NCI-H524 (cell line): ENCODE measurements around the gene NENF.
"Not testable (repeated sequence)": the region's sequence is repeated elsewhere in the genome, so short reads cannot be mapped to it uniquely, and the experiment has no call there.

Experiments used
- DNase-seq, 2 experiments: peaks; one replicate each; lab custom pipeline; 2025; lab: John Stamatoyannopoulos, UW

The NENF gene

DNA sequence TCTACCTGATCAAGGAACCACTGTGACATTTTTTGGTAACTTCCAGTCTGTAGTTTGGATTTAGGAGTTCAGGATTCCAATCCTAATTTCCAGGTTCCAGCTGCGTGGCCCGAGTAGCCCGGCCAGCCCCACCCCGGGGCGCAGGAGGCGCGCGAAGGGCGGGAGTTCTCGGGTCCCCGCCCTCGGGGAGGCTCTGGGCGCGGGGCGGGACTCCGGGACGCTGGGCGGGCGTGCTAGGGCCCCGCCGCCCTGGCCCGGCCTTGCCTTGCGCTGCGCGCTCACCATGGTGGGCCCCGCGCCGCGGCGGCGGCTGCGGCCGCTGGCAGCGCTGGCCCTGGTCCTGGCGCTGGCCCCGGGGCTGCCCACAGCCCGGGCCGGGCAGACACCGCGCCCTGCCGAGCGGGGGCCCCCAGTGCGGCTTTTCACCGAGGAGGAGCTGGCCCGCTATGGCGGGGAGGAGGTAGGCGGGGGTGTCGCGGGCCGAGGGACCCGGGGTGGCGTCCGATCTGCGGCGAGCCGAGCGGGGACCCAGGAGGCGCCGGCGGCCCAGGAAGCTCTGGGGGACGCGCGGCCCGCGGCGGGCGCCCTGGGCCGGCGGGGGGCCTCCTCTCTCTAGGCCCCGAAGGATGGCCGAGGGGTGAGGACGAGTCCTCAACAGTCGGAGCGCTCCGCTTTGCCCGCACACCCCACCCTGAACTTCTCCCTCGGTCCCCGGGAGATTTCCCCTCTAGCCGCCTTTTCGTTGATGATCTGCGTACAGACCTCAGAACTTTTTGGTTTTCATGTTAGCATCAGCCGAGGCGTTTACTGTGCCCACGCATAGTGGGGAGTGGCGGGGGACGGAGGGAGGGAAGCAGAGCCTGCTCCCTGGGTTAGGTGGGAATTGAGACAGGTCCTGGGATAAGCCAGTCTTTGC is at the start of gene NENF:
Gene NENF (plus strand): TSS at position 260 of the 916 bp plus-strand sequence. CDS start 24 bp downstream, at position 284.
- DNase-seq = peak; percentile 14 to 73

DNA sequence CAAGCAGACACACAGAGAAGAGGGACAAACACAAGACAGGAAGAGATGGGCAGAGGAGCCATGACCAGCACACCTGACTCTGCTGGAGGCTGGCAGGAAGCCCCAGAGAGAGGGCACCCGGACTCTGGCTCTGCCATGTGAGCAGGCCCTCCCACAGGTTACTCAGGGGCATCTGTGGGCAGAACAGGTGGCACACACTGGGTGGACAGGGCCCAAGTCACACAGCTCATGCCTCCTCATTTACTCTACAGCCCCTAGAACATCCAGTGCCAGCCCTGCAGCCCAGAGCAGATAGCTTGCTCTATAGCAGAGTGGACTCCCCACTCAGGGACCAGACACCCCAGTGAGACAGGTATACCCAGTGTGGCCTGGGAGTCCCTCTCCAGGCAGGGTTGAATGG is 46.7 kb upstream of the NENF start:
- no peak for DNase-seq

DNA sequence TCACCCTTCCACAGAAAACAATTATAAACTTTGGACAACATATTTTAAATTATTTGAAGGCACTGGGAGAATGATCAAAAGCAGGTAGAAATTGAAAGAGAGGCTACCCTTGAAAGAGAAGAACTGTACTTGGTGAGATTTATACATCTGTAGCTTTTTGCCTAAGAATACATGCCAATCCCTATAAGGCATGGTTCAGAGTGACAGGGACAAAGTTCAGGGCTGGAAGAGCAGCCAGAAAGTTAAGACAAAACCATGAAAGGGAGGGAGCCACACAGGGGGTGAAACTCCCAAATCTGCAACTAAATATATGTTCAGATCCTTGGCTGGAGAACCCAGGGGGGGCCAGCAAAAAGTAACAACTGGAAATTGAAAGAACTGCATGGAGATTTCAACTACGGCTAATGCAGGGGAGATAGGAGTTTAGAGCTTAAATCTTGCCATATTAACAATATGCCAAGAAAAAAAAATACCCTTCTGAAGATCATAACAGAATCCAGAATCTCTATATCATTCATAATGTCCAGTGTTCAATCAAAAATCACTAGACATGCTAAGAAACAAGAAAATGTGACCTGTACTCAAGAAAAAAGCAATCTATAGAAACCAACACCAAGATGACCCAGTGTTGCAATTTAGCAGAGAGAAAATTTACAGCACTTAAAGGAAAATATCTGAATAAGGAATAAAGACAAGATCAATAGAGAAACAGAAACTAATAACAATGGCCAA is 43.6 kb upstream of the NENF start:
- DNase-seq = no peak

- not testable (repeated sequence) for DNase-seq
These were observed 36.9 kb upstream of the NENF start for GRCh38 chr1:212395678-212396437.

DNA sequence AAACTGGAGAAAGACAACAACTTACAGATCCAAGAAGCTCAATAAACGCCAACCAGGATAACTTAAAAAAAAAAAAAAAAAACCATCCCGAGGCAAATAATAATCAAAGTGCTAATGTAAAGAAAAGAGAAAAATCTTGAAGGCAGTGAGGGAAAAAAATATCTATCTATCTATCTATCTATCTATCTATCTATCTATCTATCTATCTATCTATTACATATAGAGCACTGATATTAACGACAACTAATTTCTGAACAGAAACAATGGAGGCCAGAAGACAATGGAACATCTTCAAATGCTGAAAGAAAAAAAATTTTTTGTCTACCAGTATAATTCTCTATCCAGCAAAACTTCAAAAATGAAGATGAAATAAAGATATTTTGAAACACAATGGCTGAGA is 36.1 kb upstream of the NENF start:
- DNase-seq = no peak

GRCh38 chr1:212397171-212397570 is 35.5 kb upstream of the NENF start:
- no peak for DNase-seq

DNA sequence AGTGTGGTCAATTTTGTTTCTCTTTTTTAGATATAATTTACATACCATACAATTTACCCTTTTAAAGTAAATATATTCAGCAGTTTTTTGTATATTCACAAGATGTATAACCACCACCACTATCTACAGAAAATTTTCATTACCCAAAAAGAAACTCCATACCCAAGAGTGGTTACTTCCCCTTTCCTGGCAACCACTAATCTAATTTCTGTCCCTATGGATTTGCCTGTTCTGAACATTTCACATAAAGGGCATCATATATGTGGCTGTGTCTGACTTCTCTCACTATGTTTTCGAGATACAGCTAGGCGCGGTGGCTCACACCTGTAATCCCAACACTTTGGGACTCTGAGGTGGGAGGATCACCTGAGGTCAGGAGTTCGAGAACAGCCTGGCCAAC is 31.7 kb upstream of the NENF start:
- DNase-seq = no peak

- no peak for DNase-seq
These were observed 30.7 kb upstream of the NENF start for GRCh38 chr1:212401838-212402582.

DNA sequence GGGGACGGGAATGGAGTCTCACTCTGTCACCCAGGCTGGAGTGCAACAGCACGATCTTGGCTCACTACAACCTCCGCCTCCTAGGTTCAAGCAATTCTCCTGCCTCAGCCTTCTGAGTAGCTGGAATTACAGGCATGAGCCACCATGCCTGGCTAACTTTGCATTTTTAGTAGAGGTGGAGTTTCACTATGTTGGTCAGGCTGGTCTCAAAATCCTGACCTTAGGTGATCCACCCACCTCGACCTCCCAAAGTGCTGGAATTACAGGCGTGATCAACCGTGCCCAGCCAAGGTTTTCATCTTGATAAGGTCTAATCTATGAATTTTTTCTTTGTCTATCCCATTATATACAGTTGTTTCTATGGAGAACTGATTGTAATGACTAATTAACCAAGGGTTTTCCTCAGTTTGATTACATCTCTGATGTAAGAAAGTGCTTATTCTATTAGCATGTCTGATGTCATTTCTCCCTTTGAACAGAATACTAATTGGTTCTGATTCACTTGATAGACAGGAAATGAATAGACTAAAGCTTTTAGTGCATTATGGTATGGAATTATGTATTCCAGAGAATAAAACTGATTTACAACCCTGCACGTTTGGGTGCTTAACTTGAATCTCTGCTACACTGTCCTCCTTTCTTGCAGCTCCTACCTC is 29.9 kb upstream of the NENF start:
- DNase-seq = no peak

- no peak for DNase-seq
These were observed 22.4 kb upstream of the NENF start for GRCh38 chr1:212410231-212410820.

DNA sequence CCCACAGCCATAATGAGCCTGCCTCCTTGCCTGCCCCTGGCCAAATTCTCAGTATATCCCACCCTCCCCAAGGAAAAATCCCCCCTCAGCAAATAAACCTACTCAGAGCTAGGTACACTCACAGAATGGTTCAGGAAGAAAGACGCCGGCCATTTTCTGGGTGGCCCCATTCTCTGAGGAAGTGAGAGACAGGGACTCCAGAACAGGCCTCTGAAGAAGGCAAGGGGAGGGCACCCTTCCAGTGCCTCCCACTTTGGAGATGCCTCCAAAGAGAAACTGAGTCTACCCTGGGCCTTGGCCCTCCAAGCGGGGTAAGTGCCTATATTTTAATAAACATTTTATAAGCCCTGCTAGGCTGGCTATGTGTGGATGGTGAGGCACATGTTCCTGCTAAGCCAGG is 20.3 kb upstream of the NENF start:
- DNase-seq = no peak

DNA sequence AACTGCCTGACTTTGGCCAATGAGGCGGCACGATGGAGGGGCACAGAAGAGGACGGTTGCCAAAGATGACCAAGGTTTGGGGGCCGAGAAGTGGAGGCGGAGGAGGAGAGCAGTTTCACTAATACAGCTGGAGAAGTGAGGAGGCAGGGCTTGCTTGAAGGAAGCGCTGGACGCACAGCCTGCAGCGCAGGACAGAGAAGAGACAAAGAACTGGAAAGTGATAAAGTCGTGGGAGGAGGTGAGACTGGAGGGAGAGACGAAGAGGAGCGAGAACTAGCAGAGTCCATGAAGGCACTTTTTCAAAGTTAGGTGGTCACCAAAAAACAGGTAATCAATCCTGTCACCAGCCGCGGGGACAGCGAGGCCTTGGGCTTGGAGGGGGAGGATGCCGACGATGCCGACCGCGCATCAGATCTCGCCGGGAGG is 18.8 kb upstream of the NENF start:
- DNase-seq = no peak

DNA sequence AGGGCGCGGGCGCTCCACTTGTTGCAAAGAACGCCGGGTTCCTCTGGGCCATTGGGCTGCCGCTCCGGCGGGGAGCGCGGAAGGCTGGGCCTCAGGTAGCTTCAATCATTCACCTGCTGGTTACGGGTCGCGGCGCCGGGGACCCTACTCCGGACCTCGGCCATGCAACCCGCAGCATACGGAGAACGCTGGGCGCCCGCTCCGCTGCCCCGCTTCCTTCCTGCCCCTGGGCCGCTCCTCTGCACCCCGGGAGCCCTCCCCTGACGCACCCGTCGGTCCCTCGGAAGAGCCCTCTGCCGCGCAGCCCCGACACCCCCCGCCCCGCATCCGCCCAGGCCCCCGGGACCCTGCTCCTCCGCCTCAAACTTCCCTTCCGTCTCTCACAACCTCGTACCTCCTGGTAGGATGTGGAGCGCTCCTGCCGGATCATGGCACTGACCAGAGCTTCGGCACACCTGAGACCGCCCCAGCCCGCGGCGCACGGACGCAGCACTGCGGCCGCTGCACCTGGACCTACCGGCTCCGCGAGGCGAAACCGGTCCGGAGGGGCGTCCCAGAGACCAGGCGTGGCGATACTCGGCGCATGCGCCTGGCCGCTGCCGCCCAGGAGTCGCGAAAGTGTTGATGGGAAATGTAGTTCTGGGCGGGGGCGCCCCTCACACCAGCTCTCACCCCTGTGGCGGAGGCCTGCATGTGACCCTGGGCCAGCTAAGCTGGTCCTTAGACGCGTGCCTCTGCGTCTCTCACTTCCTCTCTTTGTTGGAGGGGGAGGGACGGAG is 18.2 kb upstream of the NENF start, which contains the start of gene PACC1:
Gene PACC1 (minus strand): TSS at position 559 of the 779 bp plus-strand sequence. CDS start 129 bp downstream, at position 430.
- DNase-seq = peak; percentile 78 to 90

DNA sequence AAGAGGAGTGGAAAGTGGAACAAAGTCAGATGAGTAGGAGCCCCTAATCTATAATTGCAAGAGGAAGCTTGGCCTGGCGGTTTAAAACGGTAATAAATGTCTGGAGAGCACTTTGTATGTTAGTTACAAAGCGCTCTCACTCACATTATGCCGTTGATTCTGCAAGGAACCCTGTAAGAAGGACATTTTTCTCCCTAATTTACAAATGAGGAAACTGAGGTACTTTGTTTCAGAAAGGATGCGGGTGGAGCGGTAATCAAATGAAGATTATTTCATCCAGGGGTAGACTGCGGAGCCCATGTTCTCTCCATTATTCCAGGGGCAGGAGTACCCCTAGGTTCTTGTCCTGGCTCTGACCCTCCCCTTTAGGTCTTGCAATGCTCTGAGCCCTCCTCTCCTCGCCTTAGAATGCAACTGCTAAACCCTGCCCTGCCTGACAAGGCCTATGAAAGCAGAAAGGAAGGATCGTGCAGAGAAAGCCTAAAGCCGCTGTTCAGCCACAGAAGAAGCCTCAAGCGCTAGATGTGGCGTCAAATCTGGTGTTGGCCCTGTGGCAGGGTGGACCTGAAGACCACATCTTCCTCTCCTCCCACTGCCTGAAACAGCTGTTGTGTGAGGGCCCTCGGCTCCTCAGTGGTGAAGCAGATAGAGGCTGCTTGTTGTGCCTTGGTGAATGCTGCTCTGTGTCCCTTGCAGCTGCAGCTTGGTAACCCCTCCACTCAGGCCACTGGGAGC is 17.4 kb upstream of the NENF start:
- no peak for DNase-seq

- no peak for DNase-seq
These were observed 11.6 kb upstream of the NENF start for GRCh38 chr1:212421165-212421564.

- no peak for DNase-seq
These were observed 8.8 kb upstream of the NENF start for GRCh38 chr1:212423879-212424278.

- DNase-seq = no peak
These were observed 4.2 kb upstream of the NENF start for GRCh38 chr1:212428496-212428895.

GRCh38 chr1:212430416-212430815 is 2.3 kb upstream of the NENF start:
- DNase-seq = no peak

- no peak for DNase-seq
These were observed 1.7 kb upstream of the NENF start for GRCh38 chr1:212430955-212431394.
